HepG2 (cell line): ENCODE results near the gene SYNE2. TPM values are rescaled to one million over a fixed set of nuclear protein-coding genes. Genes with fewer than 3 reads are reported as not detected.

ENCODE experiments used
- ATAC-seq: fragments of 200-7000 bp; cut with Tn5 transposase; 3 replicates; pipeline ENCODE4 v1.9.1; 2020; ENCODE audit warnings: mild to moderate bottlenecking, moderate library complexity
- BruUV-seq: library from RNA; stranded (reverse); fragments of 400-500 nt; replicated peaks from 2 replicates; lab custom pipeline; 2021; lab: Mats Ljungman, UMichigan
- CTCF ChIA-PET: fragments of 300-600 bp; formaldehyde crosslinking; extraction: SDS; loops from one replicate; lab custom pipeline; 2021; ENCODE audit warnings: low total read pairs, inconsistent platforms, low intra/inter-chr PET ratio; lab: Yijun Ruan, JAX
- POLR2A ChIA-PET: fragments of 350-600 bp; sonication (Branson Sonifier 250); formaldehyde crosslinking; loops from one replicate; lab custom pipeline; 2020; ENCODE audit warnings: antibody characterized with exemption, inconsistent platforms; lab: Yijun Ruan, JAX
- DNase-seq: peaks from one replicate; pipeline ENCODE4 v3.0.0-alpha.2; 2015; ENCODE audit warnings: low spot score
- FAIRE-seq: peaks from 3 replicates; lab custom pipeline; 2011; peaks lifted over from hg19 to GRCh38; lab: Jason Lieb, UNC
- H2AFZ ChIP-seq: one replicate; pipeline ENCODE4 v1.6.1; 2011; ENCODE audit warnings: low read length, inconsistent platforms
- H3K27ac ChIP-seq: fragments of 300-600 bp; 3 replicates; pipeline ENCODE4 v1.8.0; 2011; ENCODE audit warnings: mixed run types, mild to moderate bottlenecking, mixed read lengths, low read length, inconsistent platforms; ENCODE audit not compliant: insufficient read depth; ENCODE audit errors: extremely low read length
- H3K27me3 ChIP-seq, 2 experiments: fragments of 200-600 bp in 1 of 2; 2 replicates in 1 of 2; 3 replicates in 1 of 2; pipeline versions ENCODE4 v1.6.0 to v1.8.0; 2011; ENCODE audit warnings: low read length in 2 of 2, mild to moderate bottlenecking in 2 of 2, moderate library complexity in 2 of 2, inconsistent platforms in 1 of 2; ENCODE audit not compliant: insufficient read depth in 2 of 2, control insufficient read depth in 1 of 2
- H3K36me3 ChIP-seq, 2 experiments: fragments of 200-600 bp in 1 of 2; replicated peaks in 1 of 2; 2 replicates in 1 of 2; 3 replicates in 1 of 2; pipeline versions ENCODE4 v1.5.1 to v1.8.0; 2011; ENCODE audit warnings: low read length in 2 of 2, inconsistent platforms in 1 of 2; ENCODE audit not compliant: insufficient read depth in 2 of 2, control insufficient read depth in 1 of 2
- H3K4me1 ChIP-seq: 2 replicates; pipeline ENCODE4 v1.5.1; 2012; ENCODE audit warnings: low read length, inconsistent platforms; ENCODE audit not compliant: insufficient read depth
- H3K4me2 ChIP-seq: 2 replicates; pipeline ENCODE4 v1.6.0; 2011; ENCODE audit warnings: low read depth, low read length, inconsistent platforms
- H3K4me3 ChIP-seq, 3 experiments: fragments of 200-600 bp in 1 of 3; sonication (generic), shearing (Covaris generic) in 1 of 3; replicated peaks in 1 of 3; 2 replicates each; pipeline ENCODE4 v1.5.1; 2011 to 2016; ENCODE audit warnings: low read length in 3 of 3, inconsistent platforms in 2 of 3, low read depth in 2 of 3, mild to moderate bottlenecking in 2 of 3, control low read depth in 1 of 3, mixed read lengths in 1 of 3; ENCODE audit not compliant: insufficient read depth in 1 of 3
- H3K79me2 ChIP-seq: one replicate; pipeline ENCODE4 v1.6.1; 2011; ENCODE audit warnings: low read length, inconsistent platforms; ENCODE audit not compliant: insufficient read depth
- H3K9ac ChIP-seq: 2 replicates; pipeline ENCODE4 v1.6.0; 2011; ENCODE audit warnings: mild to moderate bottlenecking, low read depth, low read length, inconsistent platforms; ENCODE audit not compliant: insufficient read depth
- H3K9me3 ChIP-seq: 2 replicates; pipeline ENCODE4 v1.5.1; 2012; ENCODE audit warnings: mild to moderate bottlenecking, low read length
- H4K20me1 ChIP-seq: 2 replicates; pipeline ENCODE4 v1.6.0; 2011; ENCODE audit warnings: inconsistent platforms, mild to moderate bottlenecking, low read length, moderate library complexity; ENCODE audit not compliant: insufficient read depth
- CCDC6 ChIP-seq: sonication (generic); formaldehyde crosslinking; IDR thresholded peaks from 2 replicates; pipeline ENCODE4 v1.8.1; 2022; ENCODE audit warnings: mild to moderate bottlenecking, missing genetic modification reagents, moderate library complexity
- HOXA9 ChIP-seq: sonication (generic); formaldehyde crosslinking; IDR thresholded peaks from 2 replicates; pipeline ENCODE4 v1.8.1; 2022; ENCODE audit warnings: missing genetic modification reagents, mild to moderate bottlenecking, moderate library complexity, borderline replicate concordance
- KDM5B ChIP-seq: sonication (generic); formaldehyde crosslinking; IDR thresholded peaks from 2 replicates; pipeline ENCODE4 v1.4.0; 2020; ENCODE audit warnings: missing genetic modification reagents, mild to moderate bottlenecking, borderline replicate concordance
- RNF219 ChIP-seq: sonication (generic); formaldehyde crosslinking; IDR thresholded peaks from 2 replicates; pipeline ENCODE4 v1.5.0; 2020; ENCODE audit warnings: mild to moderate bottlenecking, missing genetic modification reagents
- TGIF2 ChIP-seq: IDR thresholded peaks from 2 replicates; pipeline ENCODE4 v1.6.1; 2016; ENCODE audit warnings: control low read depth, missing compliant biosample characterization
- TOE1 ChIP-seq: sonication (generic); formaldehyde crosslinking; IDR thresholded peaks from 2 replicates; pipeline ENCODE4 v1.4.0; 2020; ENCODE audit warnings: mild to moderate bottlenecking, missing genetic modification reagents
- ZNF510 ChIP-seq: sonication (generic); formaldehyde crosslinking; IDR thresholded peaks from 2 replicates; pipeline ENCODE4 v1.4.0; 2020; ENCODE audit warnings: low read depth, mild to moderate bottlenecking, missing genetic modification reagents
- ZNF629 ChIP-seq: sonication (generic); formaldehyde crosslinking; conservative IDR thresholded peaks from 2 replicates; pipeline ENCODE4 v1.5.0; 2020; ENCODE audit warnings: missing genetic modification reagents
- WGBS: methylation state at CpG from one replicate; pipeline ENCODE4 v1.1.6; 2017; ENCODE audit warnings: low lambda C conversion rate; 5-methylcytosine and 5-hydroxymethylcytosine counted together
- in situ Hi-C: cut with HindIII; loops from 2 replicates; pipeline ENCODE4 v1.10.0; 2017; ENCODE audit warnings: low pct_unique_long_range_greater_than_20kb; ENCODE audit not compliant: extremely low pct_ligation_motif_present
- intact Hi-C: fragments of 100-400 bp; cut with micrococcal nuclease; formaldehyde crosslinking; loops from one replicate; pipeline ENCODE4 v1.10.0; 2022; ENCODE audit not compliant: unreplicated experiment
- polyA plus RNA-seq, 8 experiments: library from polyadenylated mRNA; depleted of rRNA in 3 of 8; stranded (reverse) in 7 of 8; unstranded in 1 of 8; fragments of >200 nt; fragmentation: Illumina TruSeq in 4 of 8; extraction: Trizol in 4 of 8; gene quantifications; 2 replicates each; pipeline versions ENCODE4 v1.2.1 to v1.2.3, GENCODE V29; 2011 to 2016; ENCODE audit warnings: low read depth in 4 of 8, missing spikeins in 1 of 8, mixed read lengths in 1 of 8; ENCODE audit not compliant: insufficient read depth in 1 of 8
- total RNA-seq, 5 experiments: library from RNA; depleted of rRNA; stranded (reverse); fragments of >200 nt; fragmentation: Illumina TruSeq; extraction: Trizol; gene quantifications; 2 replicates each; pipeline ENCODE4 v1.2.3, GENCODE V29; 2016; ENCODE audit warnings: low read depth in 1 of 5
- TF ChIP-seq, protein P1 (sequence below): sonication (generic); formaldehyde crosslinking; IDR thresholded peaks from 2 replicates; pipeline ENCODE4 v1.4.0; 2020; ENCODE audit warnings: missing genetic modification reagents
- TF ChIP-seq, protein P2 (sequence below): sonication (generic); formaldehyde crosslinking; IDR thresholded peaks from 2 replicates; pipeline ENCODE4 v1.5.0; 2020; ENCODE audit warnings: mild to moderate bottlenecking, missing genetic modification reagents, borderline replicate concordance
- TF ChIP-seq, protein P3 (sequence below): sonication (generic); formaldehyde crosslinking; IDR thresholded peaks from 2 replicates; pipeline ENCODE4 v1.8.0; 2022; ENCODE audit warnings: mild to moderate bottlenecking, missing genetic modification reagents, moderate library complexity

SYNE2 gene
- total and polyA plus RNA-seq, 2 of the 13 experiments (the other 11 are each of a cell fraction or from before 2014, with no cell fraction given): 6.2 to 13.3 TPM

DNA sequence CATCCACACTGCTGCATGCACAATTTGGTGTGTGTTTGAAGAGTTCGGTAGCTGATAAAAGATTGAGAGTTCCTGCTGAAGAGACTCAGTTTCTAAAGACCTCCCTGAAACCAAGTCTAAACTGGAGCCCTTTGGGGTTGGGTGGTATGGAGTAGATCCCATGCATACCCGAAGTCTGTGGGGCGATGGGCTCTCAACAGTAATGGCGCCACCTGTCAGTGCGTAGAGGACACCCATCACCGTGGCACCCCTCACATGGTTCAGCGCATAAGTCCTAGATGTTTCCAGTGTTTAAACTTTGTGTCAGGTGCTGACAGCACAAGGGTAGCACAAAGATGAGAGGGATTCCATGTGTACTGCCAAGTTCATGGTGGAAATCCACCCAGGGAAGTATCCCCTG is 355.5 kb downstream of the SYNE2 start:
- in situ Hi-C loops: no loop called here
- intact Hi-C loops: no loop called here
- FAIRE-seq: no peak

GRCh38 chr14:64208981-64209380 is 356.2 kb downstream of the SYNE2 start:
- H3K4me1 ChIP-seq: no peaks in the 10 kb centered on the region
- H3K36me3 ChIP-seq: 0 out of 5 replicates have a peak, but pooled peaks cover 0 to 3% of the 10 kb centered on the region in 2 experiments
- WGBS: 83% methylated on average over 9 of the region's 10 CpGs
- no peaks in the 10 kb centered on the region for H3K79me2 ChIP-seq
- DNase-seq: no peak
- no peak for ATAC-seq
- H3K27ac ChIP-seq: no peak overlapping the region
- H3K9me3 ChIP-seq: no peaks in the 10 kb centered on the region
- no peak overlapping the region for H3K4me3 ChIP-seq
- in situ Hi-C loops (no loop called here), intact Hi-C loops (no loop called here)
- H3K27me3 ChIP-seq: no peaks in the 10 kb centered on the region
- ChIA-PET CTCF (no interaction called here), POLR2A (no interaction called here)
- no peak for FAIRE-seq
- H2AFZ ChIP-seq: no peak overlapping the region
- no TSS peak for BruUV-seq
- H3K4me2 ChIP-seq: no peak overlapping the region
- no peak overlapping the region for H3K9ac ChIP-seq
- no peaks in the 10 kb centered on the region for H4K20me1 ChIP-seq
- TF ChIP-seq RNF219 (no peak), ZNF629 (no peak), TGIF2 (CRISPR knock-in tag) (no peak), HOXA9 (CRISPR knock-in tag) (no peak)
- TF ChIP-seq, protein P1, sequence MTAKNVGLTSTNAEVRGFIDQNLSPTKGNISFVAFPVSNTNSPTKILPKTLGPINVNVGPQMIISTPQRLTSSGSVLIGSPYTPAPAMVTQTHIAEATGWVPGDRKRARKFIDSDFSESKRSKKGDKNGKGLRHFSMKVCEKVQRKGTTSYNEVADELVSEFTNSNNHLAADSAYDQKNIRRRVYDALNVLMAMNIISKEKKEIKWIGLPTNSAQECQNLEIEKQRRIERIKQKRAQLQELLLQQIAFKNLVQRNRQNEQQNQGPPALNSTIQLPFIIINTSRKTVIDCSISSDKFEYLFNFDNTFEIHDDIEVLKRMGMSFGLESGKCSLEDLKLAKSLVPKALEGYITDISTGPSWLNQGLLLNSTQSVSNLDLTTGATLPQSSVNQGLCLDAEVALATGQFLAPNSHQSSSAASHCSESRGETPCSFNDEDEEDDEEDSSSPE (CRISPR knock-in tag): no peak

More for the DNA sequence above, 355.5 kb downstream of the SYNE2 start:
- no peaks in the 10 kb centered on the region for H3K4me1 ChIP-seq
- no peak for ATAC-seq
- TF ChIP-seq, protein P2, sequence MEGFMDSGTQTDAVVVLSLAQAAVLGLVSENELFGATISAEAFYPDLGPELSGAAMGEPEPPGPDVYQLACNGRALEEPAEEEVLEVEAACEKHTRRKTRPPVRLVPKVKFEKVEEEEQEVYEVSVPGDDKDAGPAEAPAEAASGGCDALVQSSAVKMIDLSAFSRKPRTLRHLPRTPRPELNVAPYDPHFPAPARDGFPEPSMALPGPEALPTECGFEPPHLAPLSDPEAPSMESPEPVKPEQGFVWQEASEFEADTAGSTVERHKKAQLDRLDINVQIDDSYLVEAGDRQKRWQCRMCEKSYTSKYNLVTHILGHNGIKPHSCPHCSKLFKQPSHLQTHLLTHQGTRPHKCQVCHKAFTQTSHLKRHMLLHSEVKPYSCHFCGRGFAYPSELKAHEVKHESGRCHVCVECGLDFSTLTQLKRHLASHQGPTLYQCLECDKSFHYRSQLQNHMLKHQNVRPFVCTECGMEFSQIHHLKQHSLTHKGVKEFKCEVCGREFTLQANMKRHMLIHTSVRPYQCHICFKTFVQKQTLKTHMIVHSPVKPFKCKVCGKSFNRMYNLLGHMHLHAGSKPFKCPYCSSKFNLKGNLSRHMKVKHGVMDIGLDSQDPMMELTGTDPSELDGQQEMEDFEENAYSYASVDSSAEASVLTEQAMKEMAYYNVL (CRISPR knock-in tag): no peak
- TF ChIP-seq CCDC6 (CRISPR knock-in tag) (no peak), ZNF510 (CRISPR knock-in tag) (no peak), TOE1 (no peak), KDM5B (no peak)
- TF ChIP-seq, protein P3, sequence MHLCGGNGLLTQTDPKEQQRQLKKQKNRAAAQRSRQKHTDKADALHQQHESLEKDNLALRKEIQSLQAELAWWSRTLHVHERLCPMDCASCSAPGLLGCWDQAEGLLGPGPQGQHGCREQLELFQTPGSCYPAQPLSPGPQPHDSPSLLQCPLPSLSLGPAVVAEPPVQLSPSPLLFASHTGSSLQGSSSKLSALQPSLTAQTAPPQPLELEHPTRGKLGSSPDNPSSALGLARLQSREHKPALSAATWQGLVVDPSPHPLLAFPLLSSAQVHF (CRISPR knock-in tag): no peak
- TF ChIP-seq, all 625 proteins: peak for 0
- no peak overlapping the region for H3K4me3 ChIP-seq
- H3K27me3 ChIP-seq: no peaks in the 10 kb centered on the region
- DNase-seq: no peak
- no peak overlapping the region for H2AFZ ChIP-seq
- H4K20me1 ChIP-seq: no peaks in the 10 kb centered on the region
- 0 out of 5 replicates have a peak, but pooled peaks cover 0 to 3% of the 10 kb centered on the region in 2 experiments for H3K36me3 ChIP-seq
- H3K9ac ChIP-seq: no peak overlapping the region
- no peaks in the 10 kb centered on the region for H3K79me2 ChIP-seq
- ChIA-PET POLR2A (no interaction called here), CTCF (no interaction called here)
- no TSS peak for BruUV-seq
- H3K9me3 ChIP-seq: no peaks in the 10 kb centered on the region
- no peak overlapping the region for H3K4me2 ChIP-seq
- WGBS: 96% methylated on average over 7 of the region's 7 CpGs
- no peak overlapping the region for H3K27ac ChIP-seq
